ENCODE results near the gene PHETA2. TPM values are rescaled to one million over a fixed set of nuclear protein-coding genes. Genes with fewer than 3 reads are reported as not detected.
"Not testable (repeated sequence)": the region's sequence is repeated elsewhere in the genome, so short reads cannot be mapped to it uniquely, and the experiment has no call there.

PHETA2 gene

GRCh38 chr22:42116848-42117424 lies 42.9 kb downstream of the PHETA2 start:
- no peaks in the 10 kb centered on the region for H3K36me3 ChIP-seq (ENCODE audit: insufficient read depth, low read length)
- no peaks in the 10 kb centered on the region for H3K27me3 ChIP-seq (ENCODE audit: control insufficient read depth, insufficient read depth, low read length)
- no peak overlapping the region for H3K4me2 ChIP-seq (ENCODE audit: low read length)
- H3K4me3 ChIP-seq (ENCODE audit: low read length) = no peak overlapping the region
- H3K4me1 ChIP-seq (ENCODE audit: control insufficient read depth, insufficient read depth, low read length) = no peaks in the 10 kb centered on the region
- peaks cover 9% of the 10 kb centered on the region for H3K9me3 ChIP-seq (replicated peaks; ENCODE audit: low read length)
- no peak overlapping the region for H3K9ac ChIP-seq (ENCODE audit: low read depth, low read length)

DNA sequence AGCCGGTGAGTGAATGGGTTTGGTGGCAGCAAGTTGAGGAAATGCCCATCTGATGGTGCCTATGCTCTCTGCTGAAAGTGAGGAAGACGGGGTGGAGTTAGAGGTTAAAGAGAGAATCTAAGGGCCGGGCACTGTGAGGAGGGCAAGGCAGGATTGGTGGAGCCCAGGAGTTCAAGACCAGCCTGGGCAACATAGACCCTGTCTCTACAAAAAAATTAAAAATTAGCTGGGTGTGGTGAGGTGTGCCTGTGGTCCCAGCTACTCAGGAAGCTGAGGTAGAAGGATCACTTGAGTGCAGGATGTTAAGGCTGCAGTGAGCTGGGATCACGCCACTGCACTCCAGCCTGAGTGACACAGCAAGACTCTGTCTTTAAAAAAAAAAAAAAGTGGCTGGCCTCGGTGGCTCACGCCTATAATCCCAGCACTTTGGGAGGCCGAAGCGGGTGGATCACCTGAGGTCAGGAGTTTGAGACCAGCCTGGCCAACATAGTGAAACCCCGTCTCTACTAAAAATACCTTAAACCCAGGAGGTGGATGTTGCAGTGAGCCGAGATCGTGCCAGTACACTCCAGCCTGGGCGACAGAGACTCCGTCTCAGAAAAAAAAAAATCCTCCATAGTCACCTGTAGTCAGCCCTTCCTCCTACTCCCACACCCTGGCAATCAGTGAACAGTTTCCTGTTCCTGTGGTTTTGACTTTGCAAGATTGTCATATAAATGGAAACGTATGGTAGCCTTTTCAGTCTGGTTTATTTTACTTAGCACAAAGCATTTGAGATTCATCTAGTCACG lies 46.4 kb downstream of the PHETA2 start:
- not testable (repeated sequence) for H3K9me3 ChIP-seq (replicated peaks; ENCODE audit: low read length); H3K27me3 ChIP-seq (ENCODE audit: control insufficient read depth, insufficient read depth, low read length); H3K4me1 ChIP-seq (ENCODE audit: control insufficient read depth, insufficient read depth, low read length); H3K36me3 ChIP-seq (ENCODE audit: insufficient read depth, low read length); H3K9ac ChIP-seq (ENCODE audit: low read depth, low read length); H3K4me2 ChIP-seq (ENCODE audit: low read length); H3K4me3 ChIP-seq (ENCODE audit: low read length)

GRCh38 chr22:42123529-42123928 lies 49.5 kb downstream of the PHETA2 start:
- H3K4me1 ChIP-seq (ENCODE audit: control insufficient read depth, insufficient read depth, low read length); H3K27me3 ChIP-seq (ENCODE audit: control insufficient read depth, insufficient read depth, low read length); H3K9ac ChIP-seq (ENCODE audit: low read depth, low read length); H3K9me3 ChIP-seq (replicated peaks; ENCODE audit: low read length); H3K36me3 ChIP-seq (ENCODE audit: insufficient read depth, low read length); H3K4me3 ChIP-seq (ENCODE audit: low read length); H3K4me2 ChIP-seq (ENCODE audit: low read length): not testable (repeated sequence)

GRCh38 chr22:42127606-42128005 lies 53.6 kb downstream of the PHETA2 start:
- H3K4me1 ChIP-seq (ENCODE audit: control insufficient read depth, insufficient read depth, low read length) = no peaks in the 10 kb centered on the region
- H3K4me2 ChIP-seq (ENCODE audit: low read length) = no peak overlapping the region
- H3K36me3 ChIP-seq (ENCODE audit: insufficient read depth, low read length) = no peaks in the 10 kb centered on the region
- H3K4me3 ChIP-seq (ENCODE audit: low read length) = no peak overlapping the region
- H3K27me3 ChIP-seq (ENCODE audit: control insufficient read depth, insufficient read depth, low read length) = no peaks in the 10 kb centered on the region
- H3K9ac ChIP-seq (ENCODE audit: low read depth, low read length) = no peak overlapping the region
- no peaks in the 10 kb centered on the region for H3K9me3 ChIP-seq (replicated peaks; ENCODE audit: low read length)

DNA sequence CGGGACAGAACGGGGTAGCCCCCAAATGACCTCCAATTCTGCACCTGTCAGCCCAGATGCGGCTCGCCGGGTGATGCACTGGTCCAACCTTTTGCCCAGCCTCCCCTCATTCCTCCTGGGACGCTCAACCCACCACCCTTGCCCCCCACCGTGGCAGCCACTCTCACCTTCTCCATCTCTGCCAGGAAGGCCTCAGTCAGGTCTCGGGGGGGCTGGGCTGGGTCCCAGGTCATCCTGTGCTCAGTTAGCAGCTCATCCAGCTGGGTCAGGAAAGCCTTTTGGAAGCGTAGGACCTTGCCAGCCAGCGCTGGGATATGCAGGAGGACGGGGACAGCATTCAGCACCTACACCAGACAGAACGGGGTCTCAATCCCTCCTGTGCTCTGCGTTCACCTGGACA lies 54.0 kb downstream of the PHETA2 start:
- not testable (repeated sequence) for H3K9ac ChIP-seq (ENCODE audit: low read depth, low read length); H3K4me1 ChIP-seq (ENCODE audit: control insufficient read depth, insufficient read depth, low read length); H3K27me3 ChIP-seq (ENCODE audit: control insufficient read depth, insufficient read depth, low read length); H3K4me3 ChIP-seq (ENCODE audit: low read length); H3K4me2 ChIP-seq (ENCODE audit: low read length); H3K9me3 ChIP-seq (replicated peaks; ENCODE audit: low read length); H3K36me3 ChIP-seq (ENCODE audit: insufficient read depth, low read length)

Small RNA genes within 50 kb of the gene (small RNA-seq; reads per million reads assigned to genes)
- gene SNORD13P1 = not detected

Measured in skeletal muscle satellite cell (primary cell).